ENCODE results near the gene GSK3B. TPM values are rescaled to one million over a fixed set of nuclear protein-coding genes. Genes with fewer than 3 reads are reported as not detected.

The GSK3B gene
- total RNA-seq, 1 donor, result 94.1 TPM

- TF ChIP-seq, protein P1, sequence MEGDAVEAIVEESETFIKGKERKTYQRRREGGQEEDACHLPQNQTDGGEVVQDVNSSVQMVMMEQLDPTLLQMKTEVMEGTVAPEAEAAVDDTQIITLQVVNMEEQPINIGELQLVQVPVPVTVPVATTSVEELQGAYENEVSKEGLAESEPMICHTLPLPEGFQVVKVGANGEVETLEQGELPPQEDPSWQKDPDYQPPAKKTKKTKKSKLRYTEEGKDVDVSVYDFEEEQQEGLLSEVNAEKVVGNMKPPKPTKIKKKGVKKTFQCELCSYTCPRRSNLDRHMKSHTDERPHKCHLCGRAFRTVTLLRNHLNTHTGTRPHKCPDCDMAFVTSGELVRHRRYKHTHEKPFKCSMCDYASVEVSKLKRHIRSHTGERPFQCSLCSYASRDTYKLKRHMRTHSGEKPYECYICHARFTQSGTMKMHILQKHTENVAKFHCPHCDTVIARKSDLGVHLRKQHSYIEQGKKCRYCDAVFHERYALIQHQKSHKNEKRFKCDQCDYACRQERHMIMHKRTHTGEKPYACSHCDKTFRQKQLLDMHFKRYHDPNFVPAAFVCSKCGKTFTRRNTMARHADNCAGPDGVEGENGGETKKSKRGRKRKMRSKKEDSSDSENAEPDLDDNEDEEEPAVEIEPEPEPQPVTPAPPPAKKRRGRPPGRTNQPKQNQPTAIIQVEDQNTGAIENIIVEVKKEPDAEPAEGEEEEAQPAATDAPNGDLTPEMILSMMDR (IDR thresholded peaks at IDR 0.05; ENCODE audit: insufficient read depth, low read depth, low read length), result no peak
- H3K4me3 ChIP-seq (ENCODE audit: low read depth, low read length), result no peak overlapping the region
- no peak for DNase-seq (ENCODE audit: low read depth)
Measured at GRCh38 chr3:119795849-119796248, 298.4 kb downstream of the GSK3B start.

DNA sequence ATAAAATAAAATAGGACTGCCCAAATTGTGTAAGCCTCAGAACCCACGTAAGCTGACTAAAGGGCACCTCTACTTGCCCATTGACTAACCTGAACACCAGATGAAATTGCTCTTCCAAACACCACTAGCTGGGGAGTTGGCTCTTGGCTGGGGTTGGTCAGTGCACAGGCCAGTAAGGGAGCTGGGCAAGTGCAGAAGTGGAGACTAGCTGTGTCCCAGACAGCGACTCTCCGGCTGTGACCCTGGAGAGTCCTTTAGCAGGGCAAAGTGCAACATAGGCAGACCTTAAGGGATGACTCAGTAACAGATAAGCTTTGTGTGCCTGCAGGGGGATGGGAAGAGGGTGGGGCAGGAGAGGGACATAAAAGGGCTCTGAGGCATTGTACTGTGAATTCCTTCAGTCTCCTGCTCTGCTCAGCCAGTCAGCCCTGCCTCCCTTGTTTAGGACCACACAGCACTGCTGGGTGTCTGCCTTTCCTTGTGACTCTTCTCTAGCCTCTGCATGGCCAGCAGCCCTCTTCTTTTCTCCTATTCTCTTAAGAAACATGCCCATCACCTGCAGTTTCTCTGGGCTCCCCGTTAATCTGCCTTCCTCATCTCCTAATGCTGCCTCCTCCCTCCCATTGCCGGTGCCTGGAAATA, 299.2 kb downstream of the GSK3B start:
- TF ChIP-seq, protein P1 (IDR thresholded peaks at IDR 0.05; ENCODE audit: insufficient read depth, low read depth, low read length), result no peak
- DNase-seq (ENCODE audit: low read depth), result peak; percentile 12
- H3K4me3 ChIP-seq (ENCODE audit: low read depth, low read length), result no peak overlapping the region

DNA sequence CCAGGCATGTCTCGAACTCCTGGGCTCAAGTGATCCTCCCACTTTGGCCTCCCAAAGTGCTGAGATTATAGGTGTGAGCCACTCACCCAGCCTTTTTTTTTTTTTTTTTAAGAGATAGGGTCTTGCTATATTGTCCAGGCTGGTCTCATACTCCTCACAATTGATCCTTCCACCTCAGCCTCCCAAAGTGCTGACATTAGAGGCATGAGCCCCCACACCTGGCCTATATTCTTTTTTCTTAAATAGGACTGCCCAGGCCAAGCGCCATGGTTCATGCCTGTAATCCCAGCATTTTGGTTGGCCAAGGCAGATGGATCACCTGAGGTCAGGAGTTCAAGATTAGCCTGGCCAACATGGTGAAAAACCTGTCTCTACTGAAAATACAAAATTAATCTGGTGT, 299.8 kb downstream of the GSK3B start:
- TF ChIP-seq, protein P1 (IDR thresholded peaks at IDR 0.05; ENCODE audit: insufficient read depth, low read depth, low read length), result no peak
- no peak overlapping the region for H3K4me3 ChIP-seq (ENCODE audit: low read depth, low read length)
- no peak for DNase-seq (ENCODE audit: low read depth)

DNA sequence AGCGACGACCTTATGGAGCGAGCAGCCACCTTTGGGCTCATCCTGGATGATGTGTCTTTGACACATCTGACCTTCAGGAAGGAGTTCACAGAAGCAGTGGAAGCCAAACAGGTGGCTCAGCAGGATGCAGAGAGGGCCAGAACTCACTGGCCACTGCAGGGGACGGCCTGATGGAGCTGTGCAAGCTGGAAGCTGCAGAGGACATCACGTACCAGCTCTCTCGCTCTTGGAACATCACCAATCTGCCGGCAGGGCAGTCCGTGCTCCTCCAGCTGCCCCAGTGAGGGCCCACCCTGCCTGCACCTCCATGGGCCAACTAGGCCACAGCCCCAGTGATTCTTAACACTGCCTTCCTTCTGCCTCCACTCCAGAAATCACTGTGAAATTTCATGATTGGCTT, 302.0 kb downstream of the GSK3B start:
- H3K4me3 ChIP-seq (ENCODE audit: low read depth, low read length), result no peak overlapping the region
- no peak for DNase-seq (ENCODE audit: low read depth)
- TF ChIP-seq, protein P1 (IDR thresholded peaks at IDR 0.05; ENCODE audit: insufficient read depth, low read depth, low read length), result no peak

DNA sequence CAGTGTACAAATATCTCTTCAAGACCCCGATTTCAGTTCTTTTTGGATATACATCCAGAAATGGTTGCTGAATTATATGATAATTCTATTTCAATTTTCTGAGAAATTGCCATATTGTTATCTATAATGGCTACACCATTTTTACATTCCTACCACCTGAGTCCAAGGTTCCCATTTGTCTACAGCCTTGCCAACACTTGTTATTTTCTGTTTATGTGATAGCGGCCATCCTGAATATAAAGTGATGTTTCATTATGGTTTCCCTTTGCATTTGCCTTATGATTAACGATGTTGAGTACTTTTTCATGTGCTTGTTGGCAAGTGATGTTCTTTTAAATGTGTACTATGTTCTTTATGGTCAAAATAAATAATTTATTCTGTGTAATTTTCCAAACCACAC, 303.9 kb downstream of the GSK3B start:
- no peak overlapping the region for H3K4me3 ChIP-seq (ENCODE audit: low read depth, low read length)
- TF ChIP-seq, protein P1 (IDR thresholded peaks at IDR 0.05; ENCODE audit: insufficient read depth, low read depth, low read length), result no peak
- no peak for DNase-seq (ENCODE audit: low read depth)

DNA sequence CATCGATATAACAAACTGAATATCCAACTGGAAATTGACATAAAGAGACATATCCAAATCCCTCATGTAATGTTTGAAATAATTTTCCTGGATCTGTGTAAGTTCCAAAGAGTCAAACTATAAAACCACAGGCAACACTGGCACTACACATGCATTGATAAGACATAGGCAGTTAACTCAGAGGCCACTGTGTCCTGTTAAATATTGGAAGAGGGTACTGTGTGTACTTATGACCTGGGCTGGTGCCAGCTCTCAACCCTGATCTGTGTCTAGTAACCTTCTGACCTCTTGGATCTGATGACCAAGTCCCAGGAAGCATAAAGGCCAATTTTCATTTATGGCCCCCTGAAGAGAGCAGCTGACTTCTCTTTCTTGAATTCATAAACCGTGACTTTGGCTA, 307.8 kb downstream of the GSK3B start:
- no peak overlapping the region for H3K4me3 ChIP-seq (ENCODE audit: low read depth, low read length)
- TF ChIP-seq, protein P1 (IDR thresholded peaks at IDR 0.05; ENCODE audit: insufficient read depth, low read depth, low read length), result no peak
- no peak for DNase-seq (ENCODE audit: low read depth)

DNA sequence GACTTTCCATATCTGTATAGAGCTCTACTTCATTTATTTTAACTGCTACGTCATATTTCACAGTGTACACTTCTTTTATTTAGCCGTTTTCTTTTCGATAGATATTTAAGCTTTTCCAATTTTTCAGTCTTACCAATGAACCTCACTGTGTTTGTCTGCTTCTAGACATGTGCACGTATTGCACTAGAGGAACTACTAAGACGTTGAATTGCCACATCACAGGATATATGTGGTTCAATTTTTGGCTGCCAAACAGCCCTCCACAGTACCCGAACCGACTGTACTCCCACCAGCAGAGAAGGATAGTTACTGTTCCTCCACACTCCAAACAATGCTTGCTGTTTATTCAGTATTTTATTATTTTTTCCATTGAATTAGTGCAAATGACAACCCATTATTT, 310.4 kb downstream of the GSK3B start:
- TF ChIP-seq, protein P1 (IDR thresholded peaks at IDR 0.05; ENCODE audit: insufficient read depth, low read depth, low read length), result no peak
- no peak for DNase-seq (ENCODE audit: low read depth)
- H3K4me3 ChIP-seq (ENCODE audit: low read depth, low read length), result no peak overlapping the region

Measured in fibroblast of villous mesenchyme (primary cell).